Effector memory CD4-positive, alpha-beta T cell (primary cell): ENCODE results near the gene CCNL1.

ENCODE experiments used
- DNase-seq, 3 donors: peaks; one replicate each; pipeline ENCODE4 v3.0.0-alpha.2; 2020
- H3K27ac ChIP-seq: 2 replicates; pipeline ENCODE4 v1.7.0; 2013; ENCODE audit warnings: mild to moderate bottlenecking, low read length, moderate library complexity; ENCODE audit not compliant: insufficient read depth, poor library complexity, severe bottlenecking
- H3K27me3 ChIP-seq: replicated peaks from 2 replicates; pipeline ENCODE4 v1.7.0; 2013; ENCODE audit warnings: mild to moderate bottlenecking, low read length; ENCODE audit not compliant: insufficient read depth, control insufficient read depth, poor library complexity, severe bottlenecking
- H3K36me3 ChIP-seq: 2 replicates; pipeline ENCODE4 v1.7.0; 2013; ENCODE audit warnings: mild to moderate bottlenecking, low read length, moderate library complexity; ENCODE audit not compliant: control insufficient read depth, insufficient read depth
- H3K4me1 ChIP-seq: 2 replicates; pipeline ENCODE4 v1.7.0; 2013; ENCODE audit warnings: low read length, mild to moderate bottlenecking; ENCODE audit not compliant: control insufficient read depth, insufficient read depth, poor library complexity, severe bottlenecking
- H3K4me3 ChIP-seq: 2 replicates; pipeline ENCODE4 v1.7.0; 2013; ENCODE audit warnings: low read length, low read depth, mild to moderate bottlenecking; ENCODE audit not compliant: insufficient read depth, poor library complexity, severe bottlenecking
- H3K9me3 ChIP-seq: 2 replicates; pipeline ENCODE4 v1.7.0; 2013; ENCODE audit warnings: mild to moderate bottlenecking, low read length, moderate library complexity; ENCODE audit not compliant: control insufficient read depth

CCNL1 gene

DNA sequence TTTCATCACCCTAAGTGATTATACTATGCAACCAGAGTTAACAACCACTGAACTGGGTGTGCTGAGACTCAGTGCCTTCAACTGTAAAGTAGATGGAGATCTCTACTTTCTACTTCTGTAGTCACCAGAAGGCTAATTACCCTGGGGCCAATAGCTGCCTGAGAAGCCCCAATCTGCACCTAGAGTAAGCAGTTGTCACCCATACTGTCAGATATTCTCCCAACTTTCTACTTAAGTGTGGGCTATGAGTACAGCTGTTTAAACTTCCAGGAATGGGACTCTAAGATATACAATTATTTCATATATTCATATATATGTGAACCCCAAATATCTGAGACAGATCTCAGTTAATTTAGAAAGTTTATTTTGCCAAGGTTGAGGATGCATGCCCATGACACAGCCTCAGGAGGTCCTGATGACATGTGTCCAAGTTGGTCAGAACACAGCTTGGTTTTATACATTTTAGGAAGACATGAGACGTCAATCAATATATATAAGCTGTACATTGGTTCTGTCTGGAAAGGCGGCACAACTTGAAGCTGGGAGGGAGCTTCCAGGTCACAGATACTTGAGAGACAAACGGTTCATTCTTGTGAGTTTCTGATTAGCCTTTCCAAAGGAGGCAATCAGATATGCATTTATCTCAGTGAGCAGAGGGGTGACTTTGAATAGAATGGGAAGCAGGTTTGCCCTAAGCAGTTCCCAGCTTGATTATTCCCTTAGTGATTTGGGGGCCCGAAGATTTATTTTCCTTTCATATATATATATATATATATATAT is 41.9 kb downstream of the CCNL1 start:
- Histone ChIP-seq H3K4me3 (no peak overlapping the region), H3K27ac (no peak overlapping the region), H3K27me3 (no peaks in the 10 kb centered on the region), H3K9me3 (no peaks in the 10 kb centered on the region), H3K36me3 (no peaks in the 10 kb centered on the region), H3K4me1 (peaks cover 3% of the 10 kb centered on the region)
- DNase-seq, result no peak

GRCh38 chr3:157117206-157117605 is 42.7 kb downstream of the CCNL1 start:
- H3K4me1 ChIP-seq, result peaks cover 3% of the 10 kb centered on the region
- no peak overlapping the region for H3K4me3 ChIP-seq
- no peak overlapping the region for H3K27ac ChIP-seq
- DNase-seq, result no peak
- no peaks in the 10 kb centered on the region for H3K9me3 ChIP-seq
- no peaks in the 10 kb centered on the region for H3K27me3 ChIP-seq
- no peaks in the 10 kb centered on the region for H3K36me3 ChIP-seq

DNA sequence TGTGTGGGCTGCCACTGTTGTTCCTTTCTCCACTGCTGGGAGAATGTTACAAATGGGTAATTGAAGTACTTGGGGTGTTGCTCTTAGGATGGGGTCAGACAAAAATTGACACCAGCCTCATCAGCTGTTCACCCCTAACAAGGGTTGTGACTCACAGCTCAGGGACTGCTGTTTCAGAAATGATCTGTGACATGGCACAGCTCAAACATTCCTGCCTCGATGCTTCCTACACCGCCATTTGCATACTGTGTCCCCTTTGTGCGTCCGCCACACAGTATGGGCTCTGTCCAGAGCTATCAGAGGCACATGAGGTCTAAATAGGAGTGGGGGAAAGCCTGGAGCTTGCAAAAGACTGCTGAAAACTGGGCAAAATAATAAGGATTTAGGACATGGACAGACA is 43.9 kb downstream of the CCNL1 start:
- no peak for DNase-seq

GRCh38 chr3:157115069-157116006 is 44.6 kb downstream of the CCNL1 start:
- H3K4me1 ChIP-seq, result peaks cover 3% of the 10 kb centered on the region
- no peak overlapping the region for H3K27ac ChIP-seq
- no peaks in the 10 kb centered on the region for H3K27me3 ChIP-seq
- no peaks in the 10 kb centered on the region for H3K9me3 ChIP-seq
- H3K36me3 ChIP-seq, result no peaks in the 10 kb centered on the region
- no peak for DNase-seq
- no peak overlapping the region for H3K4me3 ChIP-seq

More for the DNA sequence above, 43.9 kb downstream of the CCNL1 start:
- Histone ChIP-seq H3K36me3 (no peaks in the 10 kb centered on the region), H3K9me3 (no peaks in the 10 kb centered on the region), H3K27ac (no peak overlapping the region), H3K4me1 (peaks cover 3% of the 10 kb centered on the region), H3K4me3 (no peak overlapping the region), H3K27me3 (no peaks in the 10 kb centered on the region)

- Histone ChIP-seq H3K9me3 (no peaks in the 10 kb centered on the region), H3K4me3 (no peak overlapping the region), H3K27me3 (no peaks in the 10 kb centered on the region), H3K4me1 (no peaks in the 10 kb centered on the region), H3K36me3 (no peaks in the 10 kb centered on the region), H3K27ac (no peak overlapping the region)
- no peak for DNase-seq
Observed at GRCh38 chr3:157113832-157114505, 46.0 kb downstream of the CCNL1 start.

DNA sequence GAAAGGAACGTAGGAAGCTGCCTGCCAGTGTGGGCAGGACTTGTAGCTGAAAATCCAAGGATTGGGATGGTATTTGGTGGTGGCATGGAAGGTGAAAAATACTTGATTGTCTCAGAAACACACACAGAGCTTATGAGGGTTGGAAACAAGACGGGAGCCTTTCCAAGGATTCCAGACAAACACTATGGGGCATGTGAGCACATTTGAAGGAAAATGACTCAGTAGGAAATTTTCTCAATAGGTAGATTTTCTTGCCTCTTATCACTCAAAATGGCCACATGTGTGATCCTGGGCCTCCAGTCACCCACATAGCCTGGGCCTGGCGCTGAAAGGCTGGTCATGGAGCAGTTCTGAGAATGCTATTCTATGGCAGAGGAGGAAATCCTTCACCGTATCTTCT is 47.4 kb downstream of the CCNL1 start:
- Histone ChIP-seq H3K27me3 (no peaks in the 10 kb centered on the region), H3K36me3 (no peaks in the 10 kb centered on the region), H3K4me3 (no peak overlapping the region), H3K4me1 (no peaks in the 10 kb centered on the region), H3K27ac (no peak overlapping the region), H3K9me3 (no peaks in the 10 kb centered on the region)
- no peak for DNase-seq

- Histone ChIP-seq H3K9me3 (no peaks in the 10 kb centered on the region), H3K4me3 (no peak overlapping the region)
- DNase-seq, result no peak
Observed at GRCh38 chr3:157111518-157111917, 48.4 kb downstream of the CCNL1 start.

DNA sequence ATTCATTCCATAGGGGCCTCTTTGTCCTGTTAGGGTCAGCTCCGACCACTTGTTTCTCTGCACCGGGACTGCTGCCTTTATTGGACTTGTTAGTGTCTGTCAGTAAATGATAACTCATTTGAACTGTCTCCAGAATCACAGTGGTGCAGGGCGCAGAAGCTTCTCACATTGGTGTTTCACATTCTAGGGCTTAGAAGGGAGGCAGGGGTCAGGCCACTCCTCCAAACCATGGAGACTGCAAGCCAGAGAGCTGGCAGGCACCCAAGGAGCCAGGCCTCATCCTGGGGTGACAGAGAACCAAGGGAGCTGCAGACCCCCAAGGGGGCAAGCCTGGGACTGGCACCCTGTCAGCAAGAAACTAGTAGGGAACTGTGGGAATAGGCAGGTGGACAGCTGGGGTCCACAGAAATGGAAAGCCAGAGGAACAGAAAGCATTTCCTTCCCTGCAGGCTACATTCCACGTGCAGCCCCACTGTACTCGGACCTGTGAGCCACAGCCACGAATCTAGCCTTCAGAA is 49.1 kb downstream of the CCNL1 start:
- no peak for DNase-seq
- Histone ChIP-seq H3K36me3 (no peaks in the 10 kb centered on the region), H3K9me3 (no peaks in the 10 kb centered on the region), H3K4me1 (no peaks in the 10 kb centered on the region), H3K4me3 (no peak overlapping the region), H3K27ac (no peak overlapping the region), H3K27me3 (no peaks in the 10 kb centered on the region)

More at GRCh38 chr3:157111518-157111917, 48.4 kb downstream of the CCNL1 start:
- no peak overlapping the region for H3K27ac ChIP-seq
- H3K4me1 ChIP-seq, result no peaks in the 10 kb centered on the region
- no peaks in the 10 kb centered on the region for H3K36me3 ChIP-seq
- no peaks in the 10 kb centered on the region for H3K27me3 ChIP-seq

- no peaks in the 10 kb centered on the region for H3K27me3 ChIP-seq
Observed at GRCh38 chr3:157109267-157110141, 50.4 kb downstream of the CCNL1 start.

More at GRCh38 chr3:157109267-157110141, 50.4 kb downstream of the CCNL1 start:
- DNase-seq, result no peak
- Histone ChIP-seq H3K4me1 (peaks cover 5% of the 10 kb centered on the region), H3K9me3 (no peaks in the 10 kb centered on the region), H3K4me3 (no peak overlapping the region), H3K27ac (no peak overlapping the region), H3K36me3 (no peaks in the 10 kb centered on the region)
